HepG2 (cell line): ENCODE measurements around the gene PIGW. TPM values are rescaled to one million over a fixed set of nuclear protein-coding genes. Genes with fewer than 3 reads are reported as not detected.

Source experiments
- ARID5B ChIP-seq: IDR thresholded peaks from 2 replicates; pipeline ENCODE4 v1.4.0; 2020; ENCODE audit warnings: mild to moderate bottlenecking, missing genetic modification reagents
- CREB1 ChIP-seq, 2 experiments: fragments of 450-650 bp in 1 of 2; IDR thresholded peaks; 2 replicates each; pipeline ENCODE4 v1.6.1; 2016 to 2017; ENCODE audit warnings: control low read depth in 1 of 2, mild to moderate bottlenecking in 1 of 2, missing compliant biosample characterization in 1 of 2, missing genetic modification characterization in 1 of 2
- CREM ChIP-seq, 2 experiments: sonication (generic) in 1 of 2; formaldehyde crosslinking in 1 of 2; IDR thresholded peaks; 2 replicates each; pipeline versions ENCODE4 v1.4.0 to v1.6.1; 2016 to 2020; ENCODE audit warnings: antibody characterized with exemption in 1 of 2, mild to moderate bottlenecking in 1 of 2, missing genetic modification reagents in 1 of 2
- HOMEZ ChIP-seq: IDR thresholded peaks from 2 replicates; pipeline ENCODE4 v1.6.1; 2016; ENCODE audit warnings: low read depth
- HOXD1 ChIP-seq: sonication (generic); formaldehyde crosslinking; IDR thresholded peaks from 2 replicates; pipeline ENCODE4 v1.5.0; 2020; ENCODE audit warnings: missing genetic modification reagents
- LRRFIP1 ChIP-seq: sonication (generic); formaldehyde crosslinking; conservative IDR thresholded peaks from 2 replicates; pipeline ENCODE4 v1.4.0; 2020; ENCODE audit warnings: missing genetic modification reagents
- MAF1 ChIP-seq: sonication (generic); formaldehyde crosslinking; IDR thresholded peaks from 2 replicates; pipeline ENCODE4 v1.5.0; 2020; ENCODE audit warnings: missing genetic modification reagents, borderline replicate concordance
- NR2F2 ChIP-seq: IDR thresholded peaks from 2 replicates; pipeline ENCODE4 v1.6.1; 2012; ENCODE audit warnings: low read depth, inconsistent platforms, borderline replicate concordance
- PBX2 ChIP-seq: IDR thresholded peaks from 2 replicates; pipeline ENCODE4 v1.6.1; 2016; ENCODE audit warnings: control low read depth
- PRPF4 ChIP-seq: fragments of 200-400 bp; formaldehyde crosslinking; IDR thresholded peaks from 2 replicates; pipeline ENCODE4 v1.6.1; 2016; ENCODE audit warnings: low read length, low read depth; ENCODE audit not compliant: poor library complexity, severe bottlenecking
- ZBTB42 ChIP-seq: sonication (generic); formaldehyde crosslinking; IDR thresholded peaks from 2 replicates; pipeline ENCODE4 v1.5.0; 2020; ENCODE audit warnings: mild to moderate bottlenecking, missing genetic modification reagents
- ZNF296 ChIP-seq: sonication (generic); formaldehyde crosslinking; conservative IDR thresholded peaks from 2 replicates; pipeline ENCODE4 v1.5.0; 2020; ENCODE audit warnings: mild to moderate bottlenecking, missing genetic modification reagents
- ZNF552 ChIP-seq: sonication (generic); formaldehyde crosslinking; IDR thresholded peaks from 2 replicates; pipeline ENCODE4 v1.9.0; 2022; ENCODE audit warnings: missing genetic modification reagents, mild to moderate bottlenecking, borderline replicate concordance
- polyA plus RNA-seq, 8 experiments: library from polyadenylated mRNA; depleted of rRNA in 3 of 8; stranded (reverse) in 7 of 8; unstranded in 1 of 8; fragments of >200 nt; fragmentation: Illumina TruSeq in 4 of 8; extraction: Trizol in 4 of 8; gene quantifications; 2 replicates each; pipeline versions ENCODE4 v1.2.1 to v1.2.3, GENCODE V29; 2011 to 2016; ENCODE audit warnings: low read depth in 4 of 8, missing spikeins in 1 of 8, mixed read lengths in 1 of 8; ENCODE audit not compliant: insufficient read depth in 1 of 8
- total RNA-seq, 5 experiments: library from RNA; depleted of rRNA; stranded (reverse); fragments of >200 nt; fragmentation: Illumina TruSeq; extraction: Trizol; gene quantifications; 2 replicates each; pipeline ENCODE4 v1.2.3, GENCODE V29; 2016; ENCODE audit warnings: low read depth in 1 of 5
- TF ChIP-seq, protein P1 (sequence below): sonication (generic); formaldehyde crosslinking; conservative IDR thresholded peaks from 2 replicates; pipeline ENCODE4 v1.4.0; 2020; ENCODE audit warnings: missing genetic modification reagents
- TF ChIP-seq, protein P2 (sequence below): sonication (generic); formaldehyde crosslinking; IDR thresholded peaks from 2 replicates; pipeline ENCODE4 v1.4.0; 2020; ENCODE audit warnings: missing genetic modification reagents

PIGW gene
- total and polyA plus RNA-seq, 2 of the 13 experiments (the other 11 are each of a cell fraction or from before 2014, with no cell fraction given) = 9.0 to 24.0 TPM

GRCh38 chr17:36534840-36535668 lies at the start of gene PIGW, which contains the start of gene MYO19 (continued):
- TF ChIP-seq PBX2 (CRISPR knock-in tag) = no peak
- no peak for TF ChIP-seq PRPF4
- TF ChIP-seq NR2F2 = no peak
- TF ChIP-seq, protein P1, sequence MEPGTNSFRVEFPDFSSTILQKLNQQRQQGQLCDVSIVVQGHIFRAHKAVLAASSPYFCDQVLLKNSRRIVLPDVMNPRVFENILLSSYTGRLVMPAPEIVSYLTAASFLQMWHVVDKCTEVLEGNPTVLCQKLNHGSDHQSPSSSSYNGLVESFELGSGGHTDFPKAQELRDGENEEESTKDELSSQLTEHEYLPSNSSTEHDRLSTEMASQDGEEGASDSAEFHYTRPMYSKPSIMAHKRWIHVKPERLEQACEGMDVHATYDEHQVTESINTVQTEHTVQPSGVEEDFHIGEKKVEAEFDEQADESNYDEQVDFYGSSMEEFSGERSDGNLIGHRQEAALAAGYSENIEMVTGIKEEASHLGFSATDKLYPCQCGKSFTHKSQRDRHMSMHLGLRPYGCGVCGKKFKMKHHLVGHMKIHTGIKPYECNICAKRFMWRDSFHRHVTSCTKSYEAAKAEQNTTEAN (CRISPR knock-in tag) = peak; percentile 88
- no peak; the same call in 1 of the 2 replicates for TF ChIP-seq MAF1 (CRISPR knock-in tag)
- no peak for TF ChIP-seq ZBTB42 (CRISPR knock-in tag)
- TF ChIP-seq ZNF552 (CRISPR knock-in tag) = 0 out of 2 replicates have a peak, but pooled peaks have one; percentile 35
- TF ChIP-seq LRRFIP1 (CRISPR knock-in tag) = no peak
- TF ChIP-seq HOXD1 (CRISPR knock-in tag) = peak; percentile 22; the same call in 1 of the 2 replicates
- peak; percentile 60 for TF ChIP-seq CREB1 (IDR thresholded peaks at IDR 0.05)
- TF ChIP-seq CREB1 (CRISPR knock-in tag; IDR thresholded peaks at IDR 0.05) = peak; percentile 73; the same call in 1 of the 2 replicates
- TF ChIP-seq HOMEZ (CRISPR knock-in tag) = no peak
- TF ChIP-seq ZNF296 (CRISPR knock-in tag) = no peak
- TF ChIP-seq, protein P2, sequence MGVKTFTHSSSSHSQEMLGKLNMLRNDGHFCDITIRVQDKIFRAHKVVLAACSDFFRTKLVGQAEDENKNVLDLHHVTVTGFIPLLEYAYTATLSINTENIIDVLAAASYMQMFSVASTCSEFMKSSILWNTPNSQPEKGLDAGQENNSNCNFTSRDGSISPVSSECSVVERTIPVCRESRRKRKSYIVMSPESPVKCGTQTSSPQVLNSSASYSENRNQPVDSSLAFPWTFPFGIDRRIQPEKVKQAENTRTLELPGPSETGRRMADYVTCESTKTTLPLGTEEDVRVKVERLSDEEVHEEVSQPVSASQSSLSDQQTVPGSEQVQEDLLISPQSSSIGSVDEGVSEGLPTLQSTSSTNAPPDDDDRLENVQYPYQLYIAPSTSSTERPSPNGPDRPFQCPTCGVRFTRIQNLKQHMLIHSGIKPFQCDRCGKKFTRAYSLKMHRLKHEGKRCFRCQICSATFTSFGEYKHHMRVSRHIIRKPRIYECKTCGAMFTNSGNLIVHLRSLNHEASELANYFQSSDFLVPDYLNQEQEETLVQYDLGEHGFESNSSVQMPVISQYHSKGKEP (CRISPR knock-in tag) = peak; percentile 75; the same call in 1 of the 2 replicates
- peak; percentile 39; the same call in 1 of the 2 replicates for TF ChIP-seq CREM (IDR thresholded peaks at IDR 0.05)
- no peak for TF ChIP-seq CREM (CRISPR knock-in tag; IDR thresholded peaks at IDR 0.05)
- TF ChIP-seq ARID5B = peak; percentile 44; the same call in 1 of the 2 replicates
